Measurements from ENCODE around the gene FBP2.

DNA sequence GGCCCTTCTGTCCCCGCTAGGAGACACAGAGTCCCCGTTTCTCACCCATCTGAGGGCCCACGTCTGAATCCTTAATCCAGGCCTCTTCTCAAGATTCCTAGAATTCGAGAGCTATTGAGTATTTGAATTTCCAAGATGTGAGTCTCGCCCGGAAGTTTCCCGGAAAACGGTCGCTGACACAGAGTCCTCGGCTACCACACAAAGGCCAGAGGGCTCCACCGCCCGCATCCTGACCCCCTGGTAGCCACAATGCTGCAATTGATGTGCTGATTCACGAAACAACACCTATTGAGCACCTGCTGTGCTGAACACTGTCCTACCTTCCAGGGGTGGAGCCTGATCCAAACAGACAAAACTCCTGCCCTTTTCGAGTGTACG is 46.4 kb upstream of the FBP2 start:
- TF ChIP-seq, protein P1, sequence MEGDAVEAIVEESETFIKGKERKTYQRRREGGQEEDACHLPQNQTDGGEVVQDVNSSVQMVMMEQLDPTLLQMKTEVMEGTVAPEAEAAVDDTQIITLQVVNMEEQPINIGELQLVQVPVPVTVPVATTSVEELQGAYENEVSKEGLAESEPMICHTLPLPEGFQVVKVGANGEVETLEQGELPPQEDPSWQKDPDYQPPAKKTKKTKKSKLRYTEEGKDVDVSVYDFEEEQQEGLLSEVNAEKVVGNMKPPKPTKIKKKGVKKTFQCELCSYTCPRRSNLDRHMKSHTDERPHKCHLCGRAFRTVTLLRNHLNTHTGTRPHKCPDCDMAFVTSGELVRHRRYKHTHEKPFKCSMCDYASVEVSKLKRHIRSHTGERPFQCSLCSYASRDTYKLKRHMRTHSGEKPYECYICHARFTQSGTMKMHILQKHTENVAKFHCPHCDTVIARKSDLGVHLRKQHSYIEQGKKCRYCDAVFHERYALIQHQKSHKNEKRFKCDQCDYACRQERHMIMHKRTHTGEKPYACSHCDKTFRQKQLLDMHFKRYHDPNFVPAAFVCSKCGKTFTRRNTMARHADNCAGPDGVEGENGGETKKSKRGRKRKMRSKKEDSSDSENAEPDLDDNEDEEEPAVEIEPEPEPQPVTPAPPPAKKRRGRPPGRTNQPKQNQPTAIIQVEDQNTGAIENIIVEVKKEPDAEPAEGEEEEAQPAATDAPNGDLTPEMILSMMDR (IDR thresholded peaks at IDR 0.05) = no peak
- TF ChIP-seq POLR2A (IDR thresholded peaks at IDR 0.05) = no peak
- no peak for TF ChIP-seq POLR2AphosphoS5 (IDR thresholded peaks at IDR 0.05)
